Tibial artery (tissue), 4 donors: Measurements from ENCODE around the gene MYBBP1A.
A peak's percentile ranks its signal among the peaks of the same experiment; 100 is the strongest.

Source experiments
- DNase-seq, 2 donors: peaks; one replicate each; pipeline ENCODE4 v3.0.0-alpha.2; 2019
- H3K27ac ChIP-seq, 2 donors: fragments of 200-600 bp; sonication (generic) in 1 of 2; 1 replicate in 1 of 2; 2 replicates in 1 of 2; pipeline ENCODE4 v1.5.1; 2018 to 2019; ENCODE audit warnings: mild to moderate bottlenecking in 1 of 2
- H3K27me3 ChIP-seq, 2 donors: fragments of 200-600 bp; sonication (generic) in 1 of 2; one replicate each; pipeline versions ENCODE4 v1.5.1 to v1.6.0; 2016 to 2019
- H3K36me3 ChIP-seq, 3 donors: fragments of 200-600 bp; sonication (generic) in 2 of 3; one replicate each; pipeline ENCODE4 v1.5.1; 2016 to 2019; ENCODE audit warnings: mild to moderate bottlenecking in 2 of 3
- H3K4me1 ChIP-seq, 4 donors: fragments of 200-600 bp; sonication (generic) in 2 of 4; 1 replicate in 3 of 4; 2 replicates in 1 of 4; pipeline ENCODE4 v1.5.1; 2016 to 2019
- H3K4me3 ChIP-seq, 2 donors: fragments of 200-600 bp; sonication (generic) in 1 of 2; 1 replicate in 1 of 2; 2 replicates in 1 of 2; pipeline ENCODE4 v1.5.1; 2018 to 2019; ENCODE audit warnings: mild to moderate bottlenecking in 2 of 2
- H3K9me3 ChIP-seq, 3 donors: fragments of 200-600 bp; sonication (generic) in 1 of 3; one replicate each; pipeline ENCODE4 v1.5.1; 2016 to 2019
- intact Hi-C: fragments of 100-400 bp; cut with DNase I; formaldehyde crosslinking; loops from one replicate; pipeline ENCODE4 v1.15.0; 2023; ENCODE audit warnings: low total_unique reads
- TF ChIP-seq, protein P1 (sequence below), 2 experiments: fragments of 200-600 bp in 1 of 2; fragments of 450-650 bp in 1 of 2; IDR thresholded peaks; one replicate each; pipeline ENCODE4 v1.5.1; 2017 to 2019; ENCODE audit warnings: antibody characterized with exemption in 2 of 2, mild to moderate bottlenecking in 1 of 2, moderate library complexity in 1 of 2

The MYBBP1A gene

DNA sequence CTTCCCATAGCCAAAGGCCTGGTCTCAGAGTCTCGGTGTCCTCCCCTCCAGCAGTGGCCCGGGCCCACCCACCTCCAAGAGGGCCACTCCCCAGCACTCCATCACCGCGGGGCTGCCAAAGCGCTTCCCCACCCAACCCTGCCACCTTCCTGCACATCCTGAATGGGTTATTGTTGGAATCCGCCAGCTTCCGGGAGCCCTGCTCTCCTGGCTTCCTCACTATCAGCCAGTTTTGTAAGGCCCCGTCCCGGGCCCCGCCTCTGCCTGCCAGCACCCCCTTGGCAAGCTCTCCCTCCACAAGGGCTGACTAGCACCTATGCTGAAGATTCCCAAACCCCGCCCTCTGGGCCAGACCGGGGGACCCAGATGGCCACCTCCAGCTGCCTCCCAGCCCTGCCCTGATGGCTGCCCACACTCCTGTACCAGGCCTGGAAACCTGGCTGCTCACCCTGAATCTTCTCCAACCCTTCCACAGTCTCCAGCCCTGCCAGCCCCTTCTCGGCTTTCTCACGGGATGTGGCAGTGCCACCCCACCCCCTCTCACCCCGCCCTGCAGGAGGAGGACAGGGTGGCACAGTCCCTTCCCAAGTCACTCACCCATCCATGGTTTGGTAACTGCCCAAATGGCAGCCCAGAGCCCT lies 14.4 kb downstream of the MYBBP1A start:
- TF ChIP-seq, protein P1, sequence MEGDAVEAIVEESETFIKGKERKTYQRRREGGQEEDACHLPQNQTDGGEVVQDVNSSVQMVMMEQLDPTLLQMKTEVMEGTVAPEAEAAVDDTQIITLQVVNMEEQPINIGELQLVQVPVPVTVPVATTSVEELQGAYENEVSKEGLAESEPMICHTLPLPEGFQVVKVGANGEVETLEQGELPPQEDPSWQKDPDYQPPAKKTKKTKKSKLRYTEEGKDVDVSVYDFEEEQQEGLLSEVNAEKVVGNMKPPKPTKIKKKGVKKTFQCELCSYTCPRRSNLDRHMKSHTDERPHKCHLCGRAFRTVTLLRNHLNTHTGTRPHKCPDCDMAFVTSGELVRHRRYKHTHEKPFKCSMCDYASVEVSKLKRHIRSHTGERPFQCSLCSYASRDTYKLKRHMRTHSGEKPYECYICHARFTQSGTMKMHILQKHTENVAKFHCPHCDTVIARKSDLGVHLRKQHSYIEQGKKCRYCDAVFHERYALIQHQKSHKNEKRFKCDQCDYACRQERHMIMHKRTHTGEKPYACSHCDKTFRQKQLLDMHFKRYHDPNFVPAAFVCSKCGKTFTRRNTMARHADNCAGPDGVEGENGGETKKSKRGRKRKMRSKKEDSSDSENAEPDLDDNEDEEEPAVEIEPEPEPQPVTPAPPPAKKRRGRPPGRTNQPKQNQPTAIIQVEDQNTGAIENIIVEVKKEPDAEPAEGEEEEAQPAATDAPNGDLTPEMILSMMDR (IDR thresholded peaks at IDR 0.05), result no peak
- H3K4me3 ChIP-seq, result no peak overlapping the region
- intact Hi-C loops, result loop anchor here (10.0 kb wide), 1 partner anchor 116 kb away; no protein-coding TSS in a partner anchor
- H3K4me1 ChIP-seq, result peaks cover 10 to 48% (median 30%) of the 10 kb centered on the region in 4 donors
- no peaks in the 10 kb centered on the region for H3K9me3 ChIP-seq
- peaks cover 34 to 82% (median 72%) of the 10 kb centered on the region in 3 donors for H3K36me3 ChIP-seq
- no peak overlapping the region for H3K27ac ChIP-seq
- H3K27me3 ChIP-seq, result no peaks in the 10 kb centered on the region
- DNase-seq, result no peak

- no peak for DNase-seq
- intact Hi-C loops, result loop anchor here (10.0 kb wide), 1 partner anchor 115 kb away; no protein-coding TSS in a partner anchor
- H3K4me1 ChIP-seq, result peaks cover 10 to 52% (median 32%) of the 10 kb centered on the region in 4 donors
Measured at GRCh38 chr17:4540224-4540651, 14.9 kb downstream of the MYBBP1A start.

GRCh38 chr17:4539576-4540223 lies 15.5 kb downstream of the MYBBP1A start:
- H3K4me1 ChIP-seq, result peaks cover 10 to 58% (median 32%) of the 10 kb centered on the region in 4 donors
- TF ChIP-seq, protein P1 (IDR thresholded peaks at IDR 0.05), result no peak
- intact Hi-C loops, result loop anchor here (10.0 kb wide), 1 partner anchor 115 kb away; no protein-coding TSS in a partner anchor
- peaks cover 26 to 71% (median 62%) of the 10 kb centered on the region in 3 donors for H3K36me3 ChIP-seq
- no peaks in the 10 kb centered on the region for H3K27me3 ChIP-seq
- H3K27ac ChIP-seq, result no peak overlapping the region
- no peak overlapping the region for H3K4me3 ChIP-seq
- H3K9me3 ChIP-seq, result no peaks in the 10 kb centered on the region
- DNase-seq, result no peak

More at GRCh38 chr17:4540224-4540651, 14.9 kb downstream of the MYBBP1A start:
- Histone ChIP-seq H3K36me3 (peaks cover 29 to 77% (median 66%) of the 10 kb centered on the region in 3 donors), H3K27me3 (no peaks in the 10 kb centered on the region), H3K4me3 (no peak overlapping the region), H3K27ac (no peak overlapping the region), H3K9me3 (no peaks in the 10 kb centered on the region)
- TF ChIP-seq, protein P1 (IDR thresholded peaks at IDR 0.05), result no peak

- peaks cover 19 to 64% (median 55%) of the 10 kb centered on the region in 3 donors for H3K36me3 ChIP-seq
- no peak for DNase-seq
- TF ChIP-seq, protein P1 (IDR thresholded peaks at IDR 0.05), result no peak
- H3K9me3 ChIP-seq, result no peaks in the 10 kb centered on the region
- no peak overlapping the region for H3K4me3 ChIP-seq
- H3K27ac ChIP-seq, result peak overlapping the region in 1 of 2 donors; percentile 58
- intact Hi-C loops, result no loop called here
- H3K27me3 ChIP-seq, result no peaks in the 10 kb centered on the region
- H3K4me1 ChIP-seq, result peaks cover 10 to 65% (median 32%) of the 10 kb centered on the region in 4 donors
Measured at GRCh38 chr17:4539025-4539424, 16.2 kb downstream of the MYBBP1A start.

GRCh38 chr17:4538236-4539002 lies 16.8 kb downstream of the MYBBP1A start:
- Histone ChIP-seq H3K9me3 (no peaks in the 10 kb centered on the region), H3K27me3 (peaks cover 0 to 4% of the 10 kb centered on the region in 2 donors), H3K36me3 (peaks cover 17 to 58% (median 49%) of the 10 kb centered on the region in 3 donors), H3K4me1 (peaks cover 10 to 66% (median 32%) of the 10 kb centered on the region in 4 donors), H3K27ac (peak overlapping the region; percentile 58 to 77), H3K4me3 (no peak overlapping the region)
- TF ChIP-seq, protein P1 (IDR thresholded peaks at IDR 0.05), result no peak
- intact Hi-C loops, result no loop called here
- DNase-seq, result no peak
